Ishikawa (cell line): ENCODE results near the gene EPHA6.

Source experiments
- CREB1 ChIP-seq: IDR thresholded peaks from 2 replicates; pipeline ENCODE4 v1.6.1; 2012; ENCODE audit warnings: low read depth
- EGR1 ChIP-seq: IDR thresholded peaks from 2 replicates; pipeline ENCODE4 v1.6.1; 2012
- EP300 ChIP-seq: IDR thresholded peaks from 2 replicates; pipeline ENCODE4 v1.6.1; 2012; ENCODE audit warnings: borderline replicate concordance
- FOXM1 ChIP-seq: IDR thresholded peaks from 2 replicates; pipeline ENCODE4 v1.6.1; 2012; ENCODE audit warnings: low read depth, borderline replicate concordance
- MAX ChIP-seq: IDR thresholded peaks from 2 replicates; pipeline ENCODE4 v1.6.1; 2012
- NFIC ChIP-seq: IDR thresholded peaks from 2 replicates; pipeline ENCODE4 v1.6.1; 2012
- RAD21 ChIP-seq: IDR thresholded peaks from 2 replicates; pipeline ENCODE4 v1.6.1; 2012; ENCODE audit warnings: low read depth
- REST ChIP-seq: IDR thresholded peaks from 2 replicates; pipeline ENCODE4 v1.6.1; 2012; ENCODE audit warnings: low read depth, mild to moderate bottlenecking
- YY1 ChIP-seq: IDR thresholded peaks from 2 replicates; pipeline ENCODE4 v1.6.1; 2012; ENCODE audit warnings: low read depth

GRCh38 chr3:97504463-97504862 is 690.1 kb downstream of the EPHA6 start:
- TF ChIP-seq NFIC (no peak), EGR1 (no peak), EP300 (no peak), MAX (no peak), REST (no peak), YY1 (no peak), RAD21 (no peak), CREB1 (no peak), FOXM1 (no peak)
